ENCODE data around the gene ENTPD2.
A peak's percentile ranks its signal among the peaks of the same experiment; 100 is the strongest.

The ENTPD2 gene

GRCh38 chr9:137053944-137054931 is at the start of gene ENTPD2:
TSS of gene ENTPD2 (minus strand) at chr9:137054061. CDS start at chr9:137053997, 64 bp downstream.
- DNase-seq = peak; percentile 59 to 80 (median 68)

DNA sequence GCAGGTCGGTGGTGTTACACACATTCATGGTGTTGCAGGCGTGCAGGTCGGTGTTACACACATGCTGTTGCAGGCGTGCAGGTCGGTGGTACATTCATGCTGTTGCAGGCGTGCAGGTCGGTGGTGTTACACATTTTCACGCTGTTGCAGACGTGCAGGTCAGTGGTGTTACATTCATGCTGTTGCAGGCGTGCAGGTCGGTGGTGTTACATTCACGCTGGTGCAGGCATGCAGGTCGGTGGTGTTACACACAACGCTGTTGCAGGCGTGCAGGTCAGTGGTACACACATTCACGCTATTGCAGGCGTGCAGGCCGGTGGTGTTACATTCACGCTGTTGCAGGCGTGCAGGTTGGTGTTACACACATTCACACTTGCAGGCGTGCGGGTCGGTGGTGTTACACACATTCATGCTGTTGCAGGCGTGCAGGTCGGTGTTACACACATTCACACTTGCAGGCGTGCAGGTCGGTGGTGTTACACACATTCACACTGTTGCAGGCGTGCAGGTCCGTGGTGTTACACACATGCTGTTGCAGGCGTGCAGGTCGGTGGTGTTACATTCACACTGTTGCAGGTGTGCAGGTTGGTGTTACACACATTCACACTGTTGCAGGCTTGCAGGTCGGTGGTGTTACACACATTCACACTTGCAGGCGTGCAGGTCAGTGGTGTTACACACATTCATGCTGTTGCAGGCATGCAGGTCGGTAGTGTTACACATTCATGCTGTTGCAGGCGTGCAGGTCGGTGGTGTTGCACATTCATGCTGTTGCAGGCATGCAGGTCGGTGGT is 49.5 kb upstream of the ENTPD2 start:
- DNase-seq = no peak

- no peak for DNase-seq
Observed at GRCh38 chr9:137099231-137099630, 45.4 kb upstream of the ENTPD2 start.

GRCh38 chr9:137097761-137098462 is 44.1 kb upstream of the ENTPD2 start:
- DNase-seq = no peak

- no peak for DNase-seq
Observed at GRCh38 chr9:137096785-137097546, 43.1 kb upstream of the ENTPD2 start.

DNA sequence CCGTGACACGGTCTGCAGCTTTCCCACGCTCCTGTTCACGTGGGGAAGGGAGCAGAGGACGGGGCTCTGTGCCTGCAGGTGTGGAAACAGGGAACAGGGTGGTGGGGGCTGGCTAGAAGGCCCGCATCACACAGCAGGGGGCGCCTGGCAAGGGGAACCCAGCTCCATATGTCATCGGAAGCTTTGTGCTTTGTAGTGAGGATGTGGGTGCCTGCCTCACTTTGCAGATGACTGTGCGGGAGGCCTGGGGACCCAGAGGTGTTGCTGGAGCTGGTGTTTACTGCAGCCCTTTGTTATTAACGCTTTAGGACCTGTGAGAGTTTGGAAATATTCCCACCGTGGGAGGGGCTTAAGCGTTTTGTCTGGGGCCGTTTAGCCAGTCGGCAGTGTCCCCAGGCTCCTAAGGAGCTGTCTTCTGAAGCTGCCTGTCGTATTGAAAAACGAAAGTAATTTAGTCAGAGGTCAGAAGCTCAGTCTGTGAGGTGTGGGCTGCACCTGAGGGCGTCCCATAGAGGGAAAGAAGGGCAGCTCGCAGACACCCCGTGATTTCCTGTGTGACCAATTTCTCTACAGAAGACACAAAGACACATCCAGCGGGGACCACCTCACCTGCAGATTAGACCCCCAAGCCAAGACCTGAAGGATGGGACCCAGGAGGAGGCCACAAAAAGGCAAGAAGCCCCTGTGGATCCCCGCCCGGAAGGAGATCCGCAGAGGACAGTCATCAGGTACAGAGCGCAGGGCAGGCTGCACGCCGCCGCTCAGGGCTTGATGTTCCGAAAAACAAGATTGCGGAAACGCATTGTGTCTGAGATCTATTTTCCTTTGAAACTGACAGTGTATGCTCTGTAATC is 42.0 kb upstream of the ENTPD2 start:
- DNase-seq = no peak

DNA sequence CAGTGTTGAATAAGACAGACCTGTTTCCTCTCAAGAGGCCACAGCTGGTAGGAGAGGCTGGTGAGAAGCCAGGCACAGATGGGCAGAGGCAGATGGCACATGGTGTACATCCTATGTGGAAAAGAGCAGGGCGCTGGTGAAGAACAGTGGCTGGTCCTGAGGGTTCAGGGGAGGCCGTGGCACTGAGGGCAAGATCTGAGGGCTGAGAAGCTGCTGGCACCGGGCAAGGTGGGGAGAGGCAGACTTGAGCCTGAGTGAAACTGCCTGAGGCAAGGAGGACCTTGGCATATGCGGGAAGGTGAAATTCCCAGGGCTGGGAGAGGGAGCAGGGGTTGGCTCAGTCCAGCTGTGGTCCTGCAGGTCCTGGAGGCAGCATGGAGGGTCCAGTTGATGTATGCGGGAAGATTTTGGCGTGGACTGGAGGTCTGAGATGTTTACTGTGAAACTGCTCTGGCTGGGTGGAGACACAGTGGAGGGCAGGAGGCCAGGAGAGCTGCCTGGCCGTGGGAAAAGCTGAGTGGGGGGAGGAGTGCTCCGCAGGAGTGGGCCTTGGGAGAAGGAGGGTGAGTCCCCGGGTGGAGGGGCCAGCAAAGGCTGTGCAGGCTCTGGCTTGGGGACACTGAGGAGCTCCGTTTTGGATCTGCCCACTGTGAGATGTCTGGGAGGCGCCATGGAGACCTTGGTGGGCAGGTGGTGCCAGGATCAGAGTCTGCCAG is 35.5 kb upstream of the ENTPD2 start:
- no peak for DNase-seq

- DNase-seq = no peak
Observed at GRCh38 chr9:137088121-137088520, 34.3 kb upstream of the ENTPD2 start.

GRCh38 chr9:137087409-137087925 is 33.6 kb upstream of the ENTPD2 start:
- no peak for DNase-seq

DNA sequence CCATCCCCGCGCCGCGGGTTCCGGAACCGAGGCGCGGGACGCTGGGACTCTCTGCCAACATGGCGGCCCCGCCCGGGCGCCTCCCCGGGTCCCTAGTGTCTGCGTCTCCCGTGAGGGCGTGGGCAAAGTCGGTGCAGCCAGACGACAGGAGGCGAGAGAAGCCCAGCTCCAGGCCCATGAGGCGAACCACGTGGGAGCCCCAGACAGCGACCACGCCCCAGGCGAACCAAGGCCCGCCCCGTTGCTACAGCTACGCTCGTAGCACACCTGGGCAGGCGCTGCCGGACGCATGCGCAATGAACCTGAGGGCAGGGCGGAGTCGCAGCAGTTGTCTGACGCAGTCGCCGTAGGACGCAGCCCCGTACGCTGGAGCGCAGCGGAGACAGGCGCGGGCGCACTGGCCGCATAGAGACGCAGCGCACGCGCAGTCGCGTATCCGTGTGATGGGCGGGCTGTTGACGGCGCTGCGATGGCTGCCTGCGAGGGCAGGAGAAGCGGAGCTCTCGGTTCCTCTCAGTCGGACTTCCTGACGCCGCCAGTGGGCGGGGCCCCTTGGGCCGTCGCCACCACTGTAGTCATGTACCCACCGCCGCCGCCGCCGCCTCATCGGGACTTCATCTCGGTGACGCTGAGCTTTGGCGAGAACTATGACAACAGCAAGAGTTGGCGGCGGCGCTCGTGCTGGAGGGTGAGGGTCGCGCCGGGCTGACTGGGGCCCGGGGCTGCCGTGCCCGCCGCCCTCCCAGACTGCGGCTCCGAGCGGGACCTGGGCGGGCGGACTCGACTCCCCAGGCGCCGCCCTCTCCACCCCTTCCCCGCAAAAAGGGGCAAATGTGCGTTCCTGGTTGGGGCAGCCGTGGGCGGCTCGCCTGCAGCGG is 32.9 kb upstream of the ENTPD2 start, which contains the start of gene MAN1B1:
Gene MAN1B1 (plus strand): TSS at position 455 of the 878 bp plus-strand sequence. CDS start 15 bp downstream, at position 470.
- DNase-seq = peak; percentile 96 to 100 (median 99)

- DNase-seq = peak in 2 of 3 experiments; percentile 0 to 77
Observed at GRCh38 chr9:137085920-137086530, 32.2 kb upstream of the ENTPD2 start.

- peak in 1 of 3 experiments; percentile 26 for DNase-seq
Observed at GRCh38 chr9:137084526-137084925, 30.7 kb upstream of the ENTPD2 start.

DNA sequence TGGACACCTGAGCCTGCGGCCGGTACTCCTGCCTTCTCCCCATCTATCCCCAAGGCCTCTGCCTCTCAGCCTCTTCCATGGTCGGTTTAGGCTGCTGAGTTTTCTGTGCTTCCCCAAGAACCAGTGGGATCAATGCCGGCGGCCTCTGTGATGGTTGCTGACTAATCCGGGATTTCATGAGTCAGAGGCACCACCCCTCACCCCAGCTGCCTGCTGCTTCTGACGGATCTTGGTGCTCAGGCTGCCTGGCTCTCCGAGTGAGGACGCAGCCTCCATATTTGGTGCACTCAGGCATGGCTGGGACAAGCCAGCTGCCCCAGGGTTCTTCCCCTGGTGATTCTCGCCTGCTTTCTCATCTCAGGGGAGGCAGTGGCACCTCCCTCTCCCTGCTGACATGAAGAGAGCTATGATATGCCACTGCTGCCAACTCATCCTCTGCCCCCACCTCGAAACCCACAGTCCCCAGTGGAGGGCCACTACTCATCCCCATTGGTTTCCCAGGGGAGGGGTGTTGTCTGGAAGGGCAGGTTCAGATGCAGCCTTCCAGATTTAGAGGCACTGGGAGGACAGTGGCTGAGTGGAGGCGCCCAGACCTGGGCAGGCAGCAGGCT is 29.6 kb upstream of the ENTPD2 start:
- no peak for DNase-seq

DNA sequence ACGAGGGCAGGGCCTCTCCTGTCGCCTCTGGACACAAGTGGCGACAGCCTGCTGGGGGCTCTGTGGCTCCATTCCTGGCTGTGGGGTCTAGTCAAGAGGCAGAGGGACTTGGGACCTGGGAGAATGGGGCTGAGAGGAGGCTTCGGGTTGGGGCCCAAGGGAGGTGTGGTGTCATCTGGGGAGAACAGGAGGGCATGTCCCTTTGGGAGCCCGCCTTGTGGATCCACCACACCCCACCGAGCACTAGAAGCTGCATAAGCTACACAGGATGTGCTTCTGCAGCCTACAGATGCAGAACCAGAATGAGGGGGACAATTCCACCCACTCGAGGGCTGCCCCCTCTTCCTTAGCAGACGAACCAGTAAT is 29.0 kb upstream of the ENTPD2 start:
- no peak for DNase-seq

GRCh38 chr9:137082222-137082924 is 28.5 kb upstream of the ENTPD2 start:
- no peak for DNase-seq

DNA sequence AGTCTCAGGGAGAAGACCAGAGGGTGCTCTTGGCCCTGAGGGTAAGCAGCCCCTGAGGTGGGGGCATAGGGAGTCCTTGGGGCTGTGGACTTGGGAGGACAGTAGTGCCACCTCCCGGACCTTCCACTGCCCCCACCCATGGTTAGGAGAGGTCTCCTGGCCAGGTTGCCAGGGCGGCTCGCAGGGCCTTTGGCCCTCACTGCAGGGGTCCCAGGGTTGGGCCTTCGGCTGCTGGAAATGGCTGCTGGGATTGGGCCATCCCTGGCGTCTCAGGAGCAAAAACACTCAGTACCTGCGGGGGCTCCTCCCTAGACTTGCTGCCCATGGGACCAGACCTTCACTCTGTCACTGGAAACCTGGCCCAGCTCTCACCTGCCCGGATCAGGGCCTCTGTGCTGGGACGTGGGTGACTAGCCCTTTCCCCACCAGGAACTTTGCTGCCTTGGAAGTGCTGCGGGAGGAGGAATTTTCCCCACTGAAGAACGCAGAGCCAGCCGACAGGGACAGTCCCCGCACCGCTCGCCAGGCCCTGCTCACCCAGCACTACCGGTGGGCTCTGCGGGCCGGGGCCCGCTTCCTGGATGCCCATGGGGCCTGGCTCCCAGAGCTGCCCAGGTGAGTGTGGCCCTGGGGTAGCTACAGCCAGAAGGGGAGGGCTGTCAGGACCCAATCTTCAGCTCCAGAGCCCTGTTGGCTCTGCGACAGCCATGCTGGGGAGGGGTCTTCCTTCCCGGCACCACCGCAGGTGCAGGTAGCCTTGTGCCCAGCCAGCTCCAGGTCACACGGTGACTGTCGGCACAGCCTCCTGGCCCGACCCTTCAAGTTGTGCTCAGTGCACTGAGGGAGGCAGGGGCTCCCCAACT is 26.6 kb upstream of the ENTPD2 start:
- DNase-seq = no peak

- DNase-seq = peak in 1 of 3 experiments; percentile 67
Observed at GRCh38 chr9:137079401-137079787, 25.5 kb upstream of the ENTPD2 start.
